ENCODE measurements around the gene ADRB2.

Gene ADRB2

GRCh38 chr5:148788636-148789035 lies 37.8 kb upstream of the ADRB2 start:
- no peak overlapping the region for H3K27ac ChIP-seq (ENCODE audit: low read depth, low read length)
- H3K79me2 ChIP-seq (ENCODE audit: control insufficient read depth, low read length): no peaks in the 10 kb centered on the region
- H4K20me1 ChIP-seq (ENCODE audit: control insufficient read depth, insufficient read depth, low read depth, low read length): no peaks in the 10 kb centered on the region
- H3K4me1 ChIP-seq (ENCODE audit: control insufficient read depth, low read length): no peaks in the 10 kb centered on the region
- H3K27me3 ChIP-seq (ENCODE audit: control insufficient read depth, low read length): no peaks in the 10 kb centered on the region
- H3F3A ChIP-seq (ENCODE audit: control insufficient read depth, insufficient read depth): no peaks in the 10 kb centered on the region
- H3K9me3 ChIP-seq (ENCODE audit: control insufficient read depth, insufficient read depth, low read length): no peaks in the 10 kb centered on the region
- no peak overlapping the region for H3K4me3 ChIP-seq (ENCODE audit: low read length)
- no peaks in the 10 kb centered on the region for H3K36me3 ChIP-seq (ENCODE audit: control insufficient read depth, low read length)
- no peak overlapping the region for H3K4me2 ChIP-seq (ENCODE audit: low read length)
- no peak for TF ChIP-seq EZH2phosphoT487 (IDR thresholded peaks at IDR 0.05; ENCODE audit: borderline replicate concordance, low read length)
- TF ChIP-seq CTCF (IDR thresholded peaks at IDR 0.05; ENCODE audit: low read depth, low read length, poor library complexity, severe bottlenecking): no peak
- H3K9me2 ChIP-seq (replicated peaks; ENCODE audit: control insufficient read depth, low read length): no peaks in the 10 kb centered on the region

- H3K4me3 ChIP-seq (ENCODE audit: low read length): no peak overlapping the region
Measured at GRCh38 chr5:148790545-148791333, 35.7 kb upstream of the ADRB2 start.

GRCh38 chr5:148791334-148791667 lies 35.1 kb upstream of the ADRB2 start:
- Histone ChIP-seq H3K36me3 (ENCODE audit: control insufficient read depth, low read length) (no peaks in the 10 kb centered on the region), H3K4me2 (ENCODE audit: low read length) (no peak overlapping the region), H3K9me3 (ENCODE audit: control insufficient read depth, insufficient read depth, low read length) (no peaks in the 10 kb centered on the region), H3K27ac (ENCODE audit: low read depth, low read length) (no peak overlapping the region), H3K79me2 (ENCODE audit: control insufficient read depth, low read length) (no peaks in the 10 kb centered on the region), H3F3A (ENCODE audit: control insufficient read depth, insufficient read depth) (no peaks in the 10 kb centered on the region), H3K9me2 (replicated peaks; ENCODE audit: control insufficient read depth, low read length) (no peaks in the 10 kb centered on the region), H3K4me1 (ENCODE audit: control insufficient read depth, low read length) (peaks cover 11% of the 10 kb centered on the region), H3K4me3 (ENCODE audit: low read length) (no peak overlapping the region), H3K27me3 (ENCODE audit: control insufficient read depth, low read length) (no peaks in the 10 kb centered on the region), H4K20me1 (ENCODE audit: control insufficient read depth, insufficient read depth, low read depth, low read length) (no peaks in the 10 kb centered on the region)
- TF ChIP-seq CTCF (IDR thresholded peaks at IDR 0.05; ENCODE audit: low read depth, low read length, poor library complexity, severe bottlenecking): no peak
- no peak for TF ChIP-seq EZH2phosphoT487 (IDR thresholded peaks at IDR 0.05; ENCODE audit: borderline replicate concordance, low read length)

More at GRCh38 chr5:148790545-148791333, 35.7 kb upstream of the ADRB2 start:
- Histone ChIP-seq H3K9me3 (ENCODE audit: control insufficient read depth, insufficient read depth, low read length) (no peaks in the 10 kb centered on the region), H3K27me3 (ENCODE audit: control insufficient read depth, low read length) (no peaks in the 10 kb centered on the region), H3K4me2 (ENCODE audit: low read length) (no peak overlapping the region), H3K27ac (ENCODE audit: low read depth, low read length) (no peak overlapping the region), H3K9me2 (replicated peaks; ENCODE audit: control insufficient read depth, low read length) (no peaks in the 10 kb centered on the region), H4K20me1 (ENCODE audit: control insufficient read depth, insufficient read depth, low read depth, low read length) (no peaks in the 10 kb centered on the region), H3K4me1 (ENCODE audit: control insufficient read depth, low read length) (peaks cover 11% of the 10 kb centered on the region), H3K36me3 (ENCODE audit: control insufficient read depth, low read length) (no peaks in the 10 kb centered on the region), H3K79me2 (ENCODE audit: control insufficient read depth, low read length) (no peaks in the 10 kb centered on the region), H3F3A (ENCODE audit: control insufficient read depth, insufficient read depth) (no peaks in the 10 kb centered on the region)
- TF ChIP-seq CTCF (IDR thresholded peaks at IDR 0.05; ENCODE audit: low read depth, low read length, poor library complexity, severe bottlenecking) (no peak), EZH2phosphoT487 (IDR thresholded peaks at IDR 0.05; ENCODE audit: borderline replicate concordance, low read length) (no peak)
